HepG2 (cell line): ENCODE data around the gene SLC34A3. TPM values are rescaled to one million over a fixed set of nuclear protein-coding genes. Genes with fewer than 3 reads are reported as not detected.

Source experiments
- CC2D1A ChIP-seq: sonication (generic); formaldehyde crosslinking; IDR thresholded peaks from 2 replicates; pipeline ENCODE4 v1.8.1; 2023; ENCODE audit warnings: mild to moderate bottlenecking, missing genetic modification reagents
- CCAR2 ChIP-seq: fragments of 200-400 bp; formaldehyde crosslinking; optimal IDR thresholded peaks from 2 replicates; pipeline ENCODE3; 2018; ENCODE audit warnings: low read depth, mild to moderate bottlenecking, low read length, moderate library complexity
- DMTF1 ChIP-seq: sonication (generic); formaldehyde crosslinking; IDR thresholded peaks from 2 replicates; pipeline ENCODE4 v1.4.0; 2020; ENCODE audit warnings: mild to moderate bottlenecking, missing genetic modification reagents
- FOXK2 ChIP-seq: fragments of 450-650 bp; IDR thresholded peaks from 2 replicates; pipeline ENCODE4 v1.6.1; 2016
- KLF16 ChIP-seq, 2 experiments: sonication (generic) in 1 of 2; formaldehyde crosslinking in 1 of 2; IDR thresholded peaks; 2 replicates each; pipeline versions ENCODE4 v1.6.1 to v1.8.0; 2016 to 2023; ENCODE audit warnings: missing genetic modification reagents in 2 of 2, missing compliant biosample characterization in 1 of 2
- NFE2 ChIP-seq: sonication (generic); formaldehyde crosslinking; IDR thresholded peaks from 2 replicates; pipeline ENCODE4 v1.4.0; 2020; ENCODE audit warnings: missing genetic modification reagents
- RELA ChIP-seq: sonication (generic); formaldehyde crosslinking; IDR thresholded peaks from 2 replicates; pipeline ENCODE4 v1.4.0; 2020; ENCODE audit warnings: missing genetic modification reagents
- TOPORS ChIP-seq: sonication (generic); formaldehyde crosslinking; IDR thresholded peaks from 2 replicates; pipeline ENCODE4 v1.8.0; 2023; ENCODE audit warnings: mild to moderate bottlenecking, missing genetic modification reagents
- ZMYM3 ChIP-seq: sonication (generic); formaldehyde crosslinking; IDR thresholded peaks from 2 replicates; pipeline ENCODE4 v1.5.1; 2020; ENCODE audit warnings: mild to moderate bottlenecking, missing genetic modification reagents
- ZNF160 ChIP-seq: sonication (generic); formaldehyde crosslinking; IDR thresholded peaks from 2 replicates; pipeline ENCODE4 v1.8.0; 2022; ENCODE audit warnings: mild to moderate bottlenecking, inconsistent platforms, missing genetic modification reagents
- ZNF20 ChIP-seq: sonication (generic); formaldehyde crosslinking; IDR thresholded peaks from 2 replicates; pipeline ENCODE4 v1.4.0; 2020; ENCODE audit warnings: mild to moderate bottlenecking, moderate library complexity, missing genetic modification reagents
- ZNF326 ChIP-seq: sonication (generic); formaldehyde crosslinking; IDR thresholded peaks from 2 replicates; pipeline ENCODE4 v1.4.0; 2020; ENCODE audit warnings: missing genetic modification reagents, borderline replicate concordance
- ZNF44 ChIP-seq: sonication (generic); formaldehyde crosslinking; IDR thresholded peaks from 2 replicates; pipeline ENCODE4 v1.5.1; 2020; ENCODE audit warnings: mild to moderate bottlenecking, missing genetic modification reagents
- ZSCAN22 ChIP-seq: sonication (generic); formaldehyde crosslinking; IDR thresholded peaks from 2 replicates; pipeline ENCODE4 v1.4.0; 2020; ENCODE audit warnings: mild to moderate bottlenecking, missing genetic modification reagents
- polyA plus RNA-seq, 8 experiments: library from polyadenylated mRNA; depleted of rRNA in 3 of 8; stranded (reverse) in 7 of 8; unstranded in 1 of 8; fragments of >200 nt; fragmentation: Illumina TruSeq in 4 of 8; extraction: Trizol in 4 of 8; gene quantifications; 2 replicates each; pipeline versions ENCODE4 v1.2.1 to v1.2.3, GENCODE V29; 2011 to 2016; ENCODE audit warnings: low read depth in 4 of 8, missing spikeins in 1 of 8, mixed read lengths in 1 of 8; ENCODE audit not compliant: insufficient read depth in 1 of 8
- total RNA-seq, 5 experiments: library from RNA; depleted of rRNA; stranded (reverse); fragments of >200 nt; fragmentation: Illumina TruSeq; extraction: Trizol; gene quantifications; 2 replicates each; pipeline ENCODE4 v1.2.3, GENCODE V29; 2016; ENCODE audit warnings: low read depth in 1 of 5
- TF ChIP-seq, protein P1 (sequence below): sonication (generic); formaldehyde crosslinking; IDR thresholded peaks from 2 replicates; pipeline ENCODE4 v1.8.1; 2022; ENCODE audit warnings: mild to moderate bottlenecking, missing genetic modification reagents
- TF ChIP-seq, protein P2 (sequence below): sonication (generic); formaldehyde crosslinking; conservative IDR thresholded peaks from 2 replicates; pipeline ENCODE4 v1.8.0; 2022; ENCODE audit warnings: missing genetic modification reagents
- TF ChIP-seq, protein P3 (sequence below), 2 experiments: fragments of 450-650 bp in 1 of 2; sonication (generic) in 1 of 2; formaldehyde crosslinking; IDR thresholded peaks; 2 replicates each; pipeline versions ENCODE4 v1.5.0 to v1.8.0; 2020 to 2022; ENCODE audit warnings: mild to moderate bottlenecking in 1 of 2, missing genetic modification reagents in 1 of 2
- TF ChIP-seq, protein P4 (sequence below): sonication (generic); formaldehyde crosslinking; IDR thresholded peaks from 2 replicates; pipeline ENCODE4 v1.8.0; 2022; ENCODE audit warnings: mild to moderate bottlenecking, missing genetic modification reagents

SLC34A3 gene
- total and polyA plus RNA-seq, 2 of the 13 experiments (the other 11 are each of a cell fraction or from before 2014, with no cell fraction given) = 0.07 to 1.0 TPM

DNA sequence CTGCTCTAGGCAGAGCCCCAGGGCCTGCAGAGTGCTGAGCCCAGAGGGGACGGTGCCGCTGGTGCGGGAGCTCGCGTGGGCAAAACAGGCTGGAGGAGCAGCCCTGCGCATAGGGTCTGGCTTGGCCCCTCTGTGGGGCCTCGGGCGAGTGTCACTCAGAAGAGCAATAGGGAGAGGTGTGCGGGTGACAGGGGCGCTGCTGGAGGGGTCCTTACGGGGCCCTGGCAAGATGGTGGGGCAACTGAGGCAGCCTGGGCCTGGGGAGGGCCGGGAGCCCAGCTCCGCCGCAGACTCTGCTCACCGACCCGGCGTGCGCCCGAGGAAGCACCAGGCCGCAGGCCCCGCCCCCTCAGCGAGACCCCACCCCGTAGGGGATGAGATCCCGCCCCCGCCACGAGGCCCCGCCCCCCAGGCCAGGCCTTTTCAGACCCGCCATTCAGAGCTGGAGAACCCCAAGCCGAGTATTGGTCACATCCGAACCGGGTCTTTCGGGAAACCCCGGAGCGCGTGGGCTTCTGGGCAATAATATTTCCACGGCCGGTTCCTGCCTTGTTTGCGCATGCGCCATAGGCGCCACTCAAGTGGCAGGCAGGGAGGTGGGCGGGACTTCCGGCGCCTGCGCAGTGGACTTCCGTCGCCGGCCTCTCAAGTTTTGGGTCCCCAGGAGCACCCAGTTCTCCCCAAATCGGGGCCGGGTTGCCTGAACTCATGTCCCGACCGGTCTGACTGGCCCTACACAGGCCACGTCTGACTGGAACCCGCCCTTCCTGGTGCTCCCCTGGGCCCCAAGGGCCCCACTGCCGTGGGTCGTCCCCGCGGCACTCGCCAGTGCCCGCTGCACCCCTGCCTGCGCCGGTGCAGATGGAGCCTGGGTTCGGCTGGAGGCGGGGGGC, 7.4 kb upstream of the SLC34A3 start (continued):
- TF ChIP-seq ZMYM3 (CRISPR knock-in tag) (no peak), TOPORS (CRISPR knock-in tag) (no peak), ZSCAN22 (CRISPR knock-in tag) (no peak), NFE2 (CRISPR knock-in tag) (no peak), ZNF20 (CRISPR knock-in tag) (no peak), FOXK2 (no peak), KLF16 (CRISPR knock-in tag; IDR thresholded peaks at IDR 0.05) (no peak), ZNF326 (CRISPR knock-in tag) (no peak; the same call in 1 of the 2 replicates), CCAR2 (no peak), ZNF44 (no peak), DMTF1 (no peak), CC2D1A (CRISPR knock-in tag) (no peak), RELA (CRISPR knock-in tag) (no peak), ZNF160 (CRISPR knock-in tag) (no peak)
- TF ChIP-seq, protein P1, sequence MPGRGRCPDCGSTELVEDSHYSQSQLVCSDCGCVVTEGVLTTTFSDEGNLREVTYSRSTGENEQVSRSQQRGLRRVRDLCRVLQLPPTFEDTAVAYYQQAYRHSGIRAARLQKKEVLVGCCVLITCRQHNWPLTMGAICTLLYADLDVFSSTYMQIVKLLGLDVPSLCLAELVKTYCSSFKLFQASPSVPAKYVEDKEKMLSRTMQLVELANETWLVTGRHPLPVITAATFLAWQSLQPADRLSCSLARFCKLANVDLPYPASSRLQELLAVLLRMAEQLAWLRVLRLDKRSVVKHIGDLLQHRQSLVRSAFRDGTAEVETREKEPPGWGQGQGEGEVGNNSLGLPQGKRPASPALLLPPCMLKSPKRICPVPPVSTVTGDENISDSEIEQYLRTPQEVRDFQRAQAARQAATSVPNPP (CRISPR knock-in tag) = no peak
- TF ChIP-seq, protein P2, sequence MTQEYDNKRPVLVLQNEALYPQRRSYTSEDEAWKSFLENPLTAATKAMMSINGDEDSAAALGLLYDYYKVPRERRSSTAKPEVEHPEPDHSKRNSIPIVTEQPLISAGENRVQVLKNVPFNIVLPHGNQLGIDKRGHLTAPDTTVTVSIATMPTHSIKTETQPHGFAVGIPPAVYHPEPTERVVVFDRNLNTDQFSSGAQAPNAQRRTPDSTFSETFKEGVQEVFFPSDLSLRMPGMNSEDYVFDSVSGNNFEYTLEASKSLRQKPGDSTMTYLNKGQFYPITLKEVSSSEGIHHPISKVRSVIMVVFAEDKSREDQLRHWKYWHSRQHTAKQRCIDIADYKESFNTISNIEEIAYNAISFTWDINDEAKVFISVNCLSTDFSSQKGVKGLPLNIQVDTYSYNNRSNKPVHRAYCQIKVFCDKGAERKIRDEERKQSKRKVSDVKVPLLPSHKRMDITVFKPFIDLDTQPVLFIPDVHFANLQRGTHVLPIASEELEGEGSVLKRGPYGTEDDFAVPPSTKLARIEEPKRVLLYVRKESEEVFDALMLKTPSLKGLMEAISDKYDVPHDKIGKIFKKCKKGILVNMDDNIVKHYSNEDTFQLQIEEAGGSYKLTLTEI (CRISPR knock-in tag) = no peak
- TF ChIP-seq, protein P3, sequence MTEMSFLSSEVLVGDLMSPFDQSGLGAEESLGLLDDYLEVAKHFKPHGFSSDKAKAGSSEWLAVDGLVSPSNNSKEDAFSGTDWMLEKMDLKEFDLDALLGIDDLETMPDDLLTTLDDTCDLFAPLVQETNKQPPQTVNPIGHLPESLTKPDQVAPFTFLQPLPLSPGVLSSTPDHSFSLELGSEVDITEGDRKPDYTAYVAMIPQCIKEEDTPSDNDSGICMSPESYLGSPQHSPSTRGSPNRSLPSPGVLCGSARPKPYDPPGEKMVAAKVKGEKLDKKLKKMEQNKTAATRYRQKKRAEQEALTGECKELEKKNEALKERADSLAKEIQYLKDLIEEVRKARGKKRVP (CRISPR knock-in tag; IDR thresholded peaks at IDR 0.05) = no peak
- TF ChIP-seq, protein P4, sequence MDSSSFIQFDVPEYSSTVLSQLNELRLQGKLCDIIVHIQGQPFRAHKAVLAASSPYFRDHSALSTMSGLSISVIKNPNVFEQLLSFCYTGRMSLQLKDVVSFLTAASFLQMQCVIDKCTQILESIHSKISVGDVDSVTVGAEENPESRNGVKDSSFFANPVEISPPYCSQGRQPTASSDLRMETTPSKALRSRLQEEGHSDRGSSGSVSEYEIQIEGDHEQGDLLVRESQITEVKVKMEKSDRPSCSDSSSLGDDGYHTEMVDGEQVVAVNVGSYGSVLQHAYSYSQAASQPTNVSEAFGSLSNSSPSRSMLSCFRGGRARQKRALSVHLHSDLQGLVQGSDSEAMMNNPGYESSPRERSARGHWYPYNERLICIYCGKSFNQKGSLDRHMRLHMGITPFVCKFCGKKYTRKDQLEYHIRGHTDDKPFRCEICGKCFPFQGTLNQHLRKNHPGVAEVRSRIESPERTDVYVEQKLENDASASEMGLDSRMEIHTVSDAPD (CRISPR knock-in tag) = no peak
